NCI-H1694 treated with DMSO at 0.1 percent for 48 hours (cell line): Measurements from ENCODE around the gene SPATA1.
"Not testable (repeated sequence)": the region's sequence is repeated elsewhere in the genome, so short reads cannot be mapped to it uniquely, and the experiment has no call there.

Source experiments
- DNase-seq: peaks from one replicate; lab custom pipeline; 2025; lab: John Stamatoyannopoulos, UW

Gene SPATA1

GRCh38 chr1:84506002-84506728 lies at the start of gene SPATA1, which contains the start of gene GNG5:
SPATA1 (plus strand) TSS chr1:84506386; CDS start chr1:84516360, 9,974 bp downstream.
GNG5 (minus strand) TSS chr1:84506581; CDS start chr1:84506091, 490 bp downstream.
- DNase-seq = peak; percentile 89

GRCh38 chr1:84462118-84462517 lies 44.1 kb upstream of the SPATA1 start:
- no peak for DNase-seq

GRCh38 chr1:84467298-84467697 lies 38.9 kb upstream of the SPATA1 start:
- DNase-seq = no peak

GRCh38 chr1:84476225-84476624 lies 30.0 kb upstream of the SPATA1 start:
- DNase-seq = no peak

GRCh38 chr1:84478876-84479868 lies 27.0 kb upstream of the SPATA1 start, which contains the start of gene RPF1:
RPF1 (plus strand) TSS chr1:84479266; CDS start chr1:84479282, 16 bp downstream.
- peak; percentile 76 for DNase-seq

GRCh38 chr1:84479998-84480397 lies 26.2 kb upstream of the SPATA1 start:
- DNase-seq = no peak

GRCh38 chr1:84480650-84481049 lies 25.5 kb upstream of the SPATA1 start:
- no peak for DNase-seq

GRCh38 chr1:84481317-84481716 lies 24.9 kb upstream of the SPATA1 start:
- no peak for DNase-seq

- no peak for DNase-seq
Measured at GRCh38 chr1:84488107-84488506, 18.1 kb upstream of the SPATA1 start.

- DNase-seq = no peak
Measured at GRCh38 chr1:84489766-84490165, 16.4 kb upstream of the SPATA1 start.

- no peak for DNase-seq
Measured at GRCh38 chr1:84492726-84493125, 13.5 kb upstream of the SPATA1 start.

GRCh38 chr1:84493747-84494146 lies 12.4 kb upstream of the SPATA1 start:
- no peak for DNase-seq

- no peak for DNase-seq
Measured at GRCh38 chr1:84496498-84496897, 9.7 kb upstream of the SPATA1 start.

- no peak for DNase-seq
Measured at GRCh38 chr1:84497631-84498275, 8.4 kb upstream of the SPATA1 start.

GRCh38 chr1:84502927-84503326 lies 3.3 kb upstream of the SPATA1 start:
- DNase-seq = no peak

GRCh38 chr1:84504580-84505492 lies 1.4 kb upstream of the SPATA1 start:
- DNase-seq = no peak

GRCh38 chr1:84505493-84506001 lies 639 bp upstream of the SPATA1 start:
- DNase-seq = peak; percentile 13

- no peak for DNase-seq
Measured at GRCh38 chr1:84506729-84507453, 705 bp downstream of the SPATA1 start.

- not testable (repeated sequence) for DNase-seq
Measured at GRCh38 chr1:84507887-84508286, 1.7 kb downstream of the SPATA1 start.

- DNase-seq = no peak
Measured at GRCh38 chr1:84508510-84508909, 2.3 kb downstream of the SPATA1 start.
